GM21576 (cell line): ENCODE measurements around the gene CASP3.
A peak's percentile ranks its signal among the peaks of the same experiment; 100 is the strongest.
"Not testable (repeated sequence)": the region's sequence is repeated elsewhere in the genome, so short reads cannot be mapped to it uniquely, and the experiment has no call there.

Experiments
- ATAC-seq: cut with Tn5 transposase; IDR thresholded peaks from one replicate; pipeline ENCODE4 v1.9.1; 2021; ENCODE audit warnings: mild to moderate bottlenecking, moderate library complexity; ENCODE audit not compliant: unreplicated experiment

The CASP3 gene

GRCh38 chr4:184596617-184597185 is 52.5 kb downstream of the CASP3 start:
- ATAC-seq: no peak

- no peak for ATAC-seq
These were observed 53.1 kb downstream of the CASP3 start for GRCh38 chr4:184596044-184596616.

GRCh38 chr4:184595430-184595829 is 53.8 kb downstream of the CASP3 start:
- ATAC-seq: no peak

GRCh38 chr4:184593461-184593860 is 55.8 kb downstream of the CASP3 start:
- no peak for ATAC-seq

GRCh38 chr4:184591747-184592270 is 57.4 kb downstream of the CASP3 start:
- not testable (repeated sequence) for ATAC-seq

GRCh38 chr4:184591070-184591677 is 58.1 kb downstream of the CASP3 start:
- no peak for ATAC-seq

GRCh38 chr4:184590196-184590595 is 59.1 kb downstream of the CASP3 start:
- no peak for ATAC-seq

GRCh38 chr4:184588893-184589292 is 60.4 kb downstream of the CASP3 start:
- no peak for ATAC-seq

- ATAC-seq: no peak
These were observed 61.5 kb downstream of the CASP3 start for GRCh38 chr4:184587701-184588100.

GRCh38 chr4:184587221-184587620 is 62.0 kb downstream of the CASP3 start:
- ATAC-seq: no peak

GRCh38 chr4:184583738-184584502 is 65.3 kb downstream of the CASP3 start:
- ATAC-seq: peak; percentile 66
